ENCODE measurements around the gene ODF4. TPM values are rescaled to one million over a fixed set of nuclear protein-coding genes. Genes with fewer than 3 reads are reported as not detected.

Gene ODF4
- total and polyA plus RNA-seq, 2 of the 13 experiments (the other 11 are each of a cell fraction or from before 2014, with no cell fraction given), result not detected

DNA sequence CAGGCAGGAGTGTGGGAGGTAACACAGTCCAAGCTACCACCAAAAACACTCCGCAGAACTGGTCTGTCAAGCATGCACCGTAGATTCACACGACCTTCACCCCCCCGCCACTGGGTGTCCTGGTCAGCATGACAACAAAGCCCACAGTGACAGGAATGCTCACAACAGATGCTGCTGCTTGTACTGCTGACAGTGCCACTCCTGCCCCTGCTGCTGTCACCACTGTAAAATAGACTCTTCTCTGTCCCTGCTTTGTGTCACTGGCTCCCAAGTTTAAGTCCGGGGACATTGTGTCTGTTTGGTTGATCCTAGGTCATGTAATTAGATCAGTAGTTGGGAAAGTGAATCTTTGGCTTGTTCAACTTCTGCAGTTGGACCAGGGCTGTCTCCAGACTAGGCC lies 7.0 kb upstream of the ODF4 start (continued):
- TF ChIP-seq, protein P1, sequence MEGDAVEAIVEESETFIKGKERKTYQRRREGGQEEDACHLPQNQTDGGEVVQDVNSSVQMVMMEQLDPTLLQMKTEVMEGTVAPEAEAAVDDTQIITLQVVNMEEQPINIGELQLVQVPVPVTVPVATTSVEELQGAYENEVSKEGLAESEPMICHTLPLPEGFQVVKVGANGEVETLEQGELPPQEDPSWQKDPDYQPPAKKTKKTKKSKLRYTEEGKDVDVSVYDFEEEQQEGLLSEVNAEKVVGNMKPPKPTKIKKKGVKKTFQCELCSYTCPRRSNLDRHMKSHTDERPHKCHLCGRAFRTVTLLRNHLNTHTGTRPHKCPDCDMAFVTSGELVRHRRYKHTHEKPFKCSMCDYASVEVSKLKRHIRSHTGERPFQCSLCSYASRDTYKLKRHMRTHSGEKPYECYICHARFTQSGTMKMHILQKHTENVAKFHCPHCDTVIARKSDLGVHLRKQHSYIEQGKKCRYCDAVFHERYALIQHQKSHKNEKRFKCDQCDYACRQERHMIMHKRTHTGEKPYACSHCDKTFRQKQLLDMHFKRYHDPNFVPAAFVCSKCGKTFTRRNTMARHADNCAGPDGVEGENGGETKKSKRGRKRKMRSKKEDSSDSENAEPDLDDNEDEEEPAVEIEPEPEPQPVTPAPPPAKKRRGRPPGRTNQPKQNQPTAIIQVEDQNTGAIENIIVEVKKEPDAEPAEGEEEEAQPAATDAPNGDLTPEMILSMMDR (CRISPR knock-in tag; IDR thresholded peaks at IDR 0.05), result 0 out of 2 replicates have a peak, but pooled peaks have one; percentile 7

DNA sequence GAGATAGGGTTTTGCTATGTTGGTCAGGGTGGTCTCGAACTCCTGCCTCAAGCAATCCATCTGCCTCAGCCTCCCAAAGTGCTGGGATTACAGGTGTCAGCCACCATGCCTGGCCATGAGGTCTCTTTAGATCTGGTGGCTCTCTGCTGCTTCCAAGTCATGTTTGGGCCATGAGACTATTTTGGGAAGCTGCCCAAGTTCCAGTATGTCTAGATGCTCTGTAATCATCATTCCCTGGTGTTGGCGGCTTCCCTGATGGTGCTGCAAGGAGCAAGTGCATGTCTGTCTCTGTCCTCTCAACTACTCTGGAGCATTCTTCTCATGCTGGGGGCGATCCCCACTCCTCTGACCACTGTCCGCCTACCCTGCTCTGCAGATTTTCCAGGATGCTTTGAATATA lies 6.4 kb upstream of the ODF4 start:
- Histone ChIP-seq H3K36me3 (replicated peaks in 1 of 2; ENCODE audit: control insufficient read depth in 1 of 2, insufficient read depth in 2 of 2, low read length in 2 of 2) (no peaks in the 10 kb centered on the region), H3K27ac (ENCODE audit: extremely low read length, insufficient read depth, low read length) (no peak overlapping the region), H3K4me1 (ENCODE audit: insufficient read depth, low read length) (0 out of 2 replicates have a peak, but pooled peaks cover 6% of the 10 kb centered on the region), H3K79me2 (ENCODE audit: insufficient read depth, low read length) (no peaks in the 10 kb centered on the region), H4K20me1 (ENCODE audit: insufficient read depth, low read length) (no peaks in the 10 kb centered on the region), H3K4me2 (ENCODE audit: low read depth, low read length) (no peak overlapping the region), H3K27me3 (ENCODE audit: control insufficient read depth in 1 of 2, insufficient read depth in 2 of 2, low read length in 2 of 2) (peaks cover 0 to 6% of the 10 kb centered on the region in 2 experiments; a peak in 2 of 5 replicates), H3K9ac (ENCODE audit: insufficient read depth, low read depth, low read length) (no peak overlapping the region), H2AFZ (ENCODE audit: low read length) (no peak overlapping the region), H3K9me3 (ENCODE audit: low read length) (no peaks in the 10 kb centered on the region), H3K4me3 (replicated peaks in 1 of 3; ENCODE audit: insufficient read depth in 1 of 3, low read depth in 2 of 3, low read length in 3 of 3) (no peak overlapping the region)
- no TSS peak for BruUV-seq (replicated peaks)
- TF ChIP-seq NR2C2 (CRISPR knock-in tag; IDR thresholded peaks at IDR 0.05; ENCODE audit: borderline replicate concordance) (no peak), REPIN1 (CRISPR knock-in tag; IDR thresholded peaks at IDR 0.05; ENCODE audit: borderline replicate concordance, low read depth) (no peak), NFKB2 (CRISPR knock-in tag; IDR thresholded peaks at IDR 0.05; ENCODE audit: borderline replicate concordance) (no peak), ZBTB42 (CRISPR knock-in tag; IDR thresholded peaks at IDR 0.05) (no peak), ZNF839 (CRISPR knock-in tag; IDR thresholded peaks at IDR 0.05; ENCODE audit: borderline replicate concordance) (no peak), DNMT3B (CRISPR knock-in tag; conservative IDR thresholded peaks at IDR 0.05) (no peak), ZNF224 (CRISPR knock-in tag; IDR thresholded peaks at IDR 0.05) (no peak), NRL (CRISPR knock-in tag; IDR thresholded peaks at IDR 0.05; ENCODE audit: borderline replicate concordance) (no peak), ZNF768 (CRISPR knock-in tag; IDR thresholded peaks at IDR 0.05) (no peak)
- TF ChIP-seq, protein P2, sequence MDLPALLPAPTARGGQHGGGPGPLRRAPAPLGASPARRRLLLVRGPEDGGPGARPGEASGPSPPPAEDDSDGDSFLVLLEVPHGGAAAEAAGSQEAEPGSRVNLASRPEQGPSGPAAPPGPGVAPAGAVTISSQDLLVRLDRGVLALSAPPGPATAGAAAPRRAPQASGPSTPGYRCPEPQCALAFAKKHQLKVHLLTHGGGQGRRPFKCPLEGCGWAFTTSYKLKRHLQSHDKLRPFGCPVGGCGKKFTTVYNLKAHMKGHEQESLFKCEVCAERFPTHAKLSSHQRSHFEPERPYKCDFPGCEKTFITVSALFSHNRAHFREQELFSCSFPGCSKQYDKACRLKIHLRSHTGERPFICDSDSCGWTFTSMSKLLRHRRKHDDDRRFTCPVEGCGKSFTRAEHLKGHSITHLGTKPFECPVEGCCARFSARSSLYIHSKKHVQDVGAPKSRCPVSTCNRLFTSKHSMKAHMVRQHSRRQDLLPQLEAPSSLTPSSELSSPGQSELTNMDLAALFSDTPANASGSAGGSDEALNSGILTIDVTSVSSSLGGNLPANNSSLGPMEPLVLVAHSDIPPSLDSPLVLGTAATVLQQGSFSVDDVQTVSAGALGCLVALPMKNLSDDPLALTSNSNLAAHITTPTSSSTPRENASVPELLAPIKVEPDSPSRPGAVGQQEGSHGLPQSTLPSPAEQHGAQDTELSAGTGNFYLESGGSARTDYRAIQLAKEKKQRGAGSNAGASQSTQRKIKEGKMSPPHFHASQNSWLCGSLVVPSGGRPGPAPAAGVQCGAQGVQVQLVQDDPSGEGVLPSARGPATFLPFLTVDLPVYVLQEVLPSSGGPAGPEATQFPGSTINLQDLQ (CRISPR knock-in tag; IDR thresholded peaks at IDR 0.05), result no peak
- TF ChIP-seq, protein P3, sequence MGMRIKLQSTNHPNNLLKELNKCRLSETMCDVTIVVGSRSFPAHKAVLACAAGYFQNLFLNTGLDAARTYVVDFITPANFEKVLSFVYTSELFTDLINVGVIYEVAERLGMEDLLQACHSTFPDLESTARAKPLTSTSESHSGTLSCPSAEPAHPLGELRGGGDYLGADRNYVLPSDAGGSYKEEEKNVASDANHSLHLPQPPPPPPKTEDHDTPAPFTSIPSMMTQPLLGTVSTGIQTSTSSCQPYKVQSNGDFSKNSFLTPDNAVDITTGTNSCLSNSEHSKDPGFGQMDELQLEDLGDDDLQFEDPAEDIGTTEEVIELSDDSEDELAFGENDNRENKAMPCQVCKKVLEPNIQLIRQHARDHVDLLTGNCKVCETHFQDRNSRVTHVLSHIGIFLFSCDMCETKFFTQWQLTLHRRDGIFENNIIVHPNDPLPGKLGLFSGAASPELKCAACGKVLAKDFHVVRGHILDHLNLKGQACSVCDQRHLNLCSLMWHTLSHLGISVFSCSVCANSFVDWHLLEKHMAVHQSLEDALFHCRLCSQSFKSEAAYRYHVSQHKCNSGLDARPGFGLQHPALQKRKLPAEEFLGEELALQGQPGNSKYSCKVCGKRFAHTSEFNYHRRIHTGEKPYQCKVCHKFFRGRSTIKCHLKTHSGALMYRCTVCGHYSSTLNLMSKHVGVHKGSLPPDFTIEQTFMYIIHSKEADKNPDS (CRISPR knock-in tag; IDR thresholded peaks at IDR 0.05), result no peak
- TF ChIP-seq, protein P4, sequence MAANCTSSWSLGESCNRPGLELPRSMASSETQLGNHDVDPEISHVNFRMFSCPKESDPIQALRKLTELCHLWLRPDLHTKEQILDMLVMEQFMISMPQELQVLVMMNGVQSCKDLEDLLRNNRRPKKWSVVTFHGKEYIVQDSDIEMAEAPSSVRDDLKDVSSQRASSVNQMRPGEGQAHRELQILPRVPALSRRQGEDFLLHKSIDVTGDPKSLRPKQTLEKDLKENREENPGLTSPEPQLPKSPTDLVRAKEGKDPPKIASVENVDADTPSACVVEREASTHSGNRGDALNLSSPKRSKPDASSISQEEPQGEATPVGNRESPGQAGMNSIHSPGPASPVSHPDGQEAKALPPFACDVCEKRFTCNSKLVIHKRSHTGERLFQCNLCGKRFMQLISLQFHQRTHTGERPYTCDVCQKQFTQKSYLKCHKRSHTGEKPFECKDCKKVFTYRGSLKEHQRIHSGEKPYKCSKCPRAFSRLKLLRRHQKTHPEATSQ (CRISPR knock-in tag; IDR thresholded peaks at IDR 0.05; ENCODE audit: borderline replicate concordance), result no peak
- POLR2A ChIA-PET, result no interaction called here
- intact Hi-C loops (cut with micrococcal nuclease; ENCODE audit: unreplicated experiment) (no loop called here), in situ Hi-C loops (cut with HindIII; ENCODE audit: extremely low pct_ligation_motif_present, low pct_unique_long_range_greater_than_20kb) (no loop called here)
- FAIRE-seq (no peak), ATAC-seq (no peak), DNase-seq (ENCODE audit: low spot score) (no peak)
- CTCF ChIA-PET (ENCODE audit: low intra/inter-chr PET ratio, low total read pairs), result no interaction called here
- WGBS (ENCODE audit: low lambda C conversion rate), result 50% methylated on average over 4 of the region's 4 CpGs
